ENCODE data around the gene SYDE2. TPM values are rescaled to one million over a fixed set of nuclear protein-coding genes. Genes with fewer than 3 reads are reported as not detected.
"Not testable (repeated sequence)": the region's sequence is repeated elsewhere in the genome, so short reads cannot be mapped to it uniquely, and the experiment has no call there.

The SYDE2 gene, protein sequence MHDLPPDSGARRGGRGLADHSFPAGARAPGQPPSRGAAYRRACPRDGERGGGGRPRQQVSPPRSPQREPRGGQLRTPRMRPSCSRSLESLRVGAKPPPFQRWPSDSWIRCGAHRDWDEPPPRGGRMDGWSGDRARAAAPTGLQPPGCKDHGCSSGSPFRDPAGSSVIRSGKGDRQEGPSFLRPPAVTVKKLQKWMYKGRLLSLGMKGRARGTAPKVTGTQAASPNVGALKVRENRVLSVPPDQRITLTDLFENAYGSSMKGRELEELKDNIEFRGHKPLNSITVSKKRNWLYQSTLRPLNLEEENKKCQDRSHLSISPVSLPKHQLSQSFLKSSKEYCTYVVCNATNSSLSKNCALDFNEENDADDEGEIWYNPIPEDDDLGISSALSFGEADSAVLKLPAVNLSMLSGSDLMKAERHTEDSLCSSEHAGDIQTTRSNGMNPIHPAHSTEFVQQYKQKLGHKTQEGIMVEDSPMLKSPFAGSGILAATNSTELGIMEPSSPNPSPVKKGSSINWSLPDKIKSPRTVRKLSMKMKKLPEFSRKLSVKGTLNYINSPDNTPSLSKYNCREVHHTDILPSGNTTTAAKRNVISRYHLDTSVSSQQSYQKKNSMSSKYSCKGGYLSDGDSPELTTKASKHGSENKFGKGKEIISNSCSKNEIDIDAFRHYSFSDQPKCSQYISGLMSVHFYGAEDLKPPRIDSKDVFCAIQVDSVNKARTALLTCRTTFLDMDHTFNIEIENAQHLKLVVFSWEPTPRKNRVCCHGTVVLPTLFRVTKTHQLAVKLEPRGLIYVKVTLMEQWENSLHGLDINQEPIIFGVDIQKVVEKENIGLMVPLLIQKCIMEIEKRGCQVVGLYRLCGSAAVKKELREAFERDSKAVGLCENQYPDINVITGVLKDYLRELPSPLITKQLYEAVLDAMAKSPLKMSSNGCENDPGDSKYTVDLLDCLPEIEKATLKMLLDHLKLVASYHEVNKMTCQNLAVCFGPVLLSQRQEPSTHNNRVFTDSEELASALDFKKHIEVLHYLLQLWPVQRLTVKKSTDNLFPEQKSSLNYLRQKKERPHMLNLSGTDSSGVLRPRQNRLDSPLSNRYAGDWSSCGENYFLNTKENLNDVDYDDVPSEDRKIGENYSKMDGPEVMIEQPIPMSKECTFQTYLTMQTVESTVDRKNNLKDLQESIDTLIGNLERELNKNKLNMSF
- 5.9 and 6.0 TPM in 2 replicates for total RNA-seq
- long read RNA-seq, partial matches to known transcripts = 0 of 4 reads
- long read RNA-seq, other reads (novel, unspliced or antisense) = 4 of 4 reads

DNA sequence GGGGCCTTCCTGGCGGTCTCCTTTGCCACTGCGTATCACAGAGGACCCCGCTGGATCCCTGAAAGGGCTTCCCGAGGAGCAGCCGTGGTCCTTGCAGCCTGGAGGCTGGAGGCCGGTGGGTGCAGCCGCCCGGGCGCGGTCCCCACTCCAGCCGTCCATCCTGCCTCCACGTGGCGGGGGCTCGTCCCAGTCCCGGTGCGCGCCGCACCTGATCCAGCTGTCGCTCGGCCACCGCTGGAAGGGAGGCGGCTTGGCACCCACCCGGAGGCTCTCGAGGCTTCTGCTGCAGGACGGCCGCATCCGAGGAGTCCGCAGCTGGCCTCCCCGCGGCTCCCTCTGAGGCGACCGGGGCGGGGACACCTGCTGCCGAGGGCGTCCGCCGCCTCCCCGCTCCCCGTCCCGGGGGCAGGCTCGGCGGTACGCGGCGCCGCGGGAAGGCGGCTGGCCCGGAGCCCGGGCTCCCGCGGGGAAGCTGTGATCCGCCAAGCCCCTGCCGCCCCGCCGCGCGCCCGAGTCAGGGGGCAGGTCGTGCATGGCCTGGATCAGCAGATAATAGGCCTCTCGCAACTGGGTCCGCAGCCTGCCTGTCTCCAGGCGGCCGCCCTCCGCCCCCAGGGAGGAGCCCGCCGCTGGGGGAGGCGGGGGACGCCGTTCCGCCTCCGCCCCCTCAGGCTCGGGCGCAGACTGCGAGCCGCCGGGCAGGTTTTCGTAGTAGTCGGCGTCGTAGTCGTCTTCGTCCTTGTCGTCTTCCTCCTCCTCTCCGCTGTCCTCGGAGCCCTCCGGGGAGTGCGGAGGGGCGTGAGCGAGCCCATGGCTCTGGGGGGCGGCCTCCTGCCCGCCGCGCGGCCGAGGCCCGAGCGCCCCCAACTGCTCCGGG, at the start of gene SYDE2:
SYDE2 (minus strand) TSS at position 554 of the 877 bp plus-strand sequence; CDS start at position 534, 20 bp downstream.
- peaks cover 35% of the 10 kb centered on the region for H3K4me1 Mint-ChIP-seq
- TF ChIP-seq, protein P1, sequence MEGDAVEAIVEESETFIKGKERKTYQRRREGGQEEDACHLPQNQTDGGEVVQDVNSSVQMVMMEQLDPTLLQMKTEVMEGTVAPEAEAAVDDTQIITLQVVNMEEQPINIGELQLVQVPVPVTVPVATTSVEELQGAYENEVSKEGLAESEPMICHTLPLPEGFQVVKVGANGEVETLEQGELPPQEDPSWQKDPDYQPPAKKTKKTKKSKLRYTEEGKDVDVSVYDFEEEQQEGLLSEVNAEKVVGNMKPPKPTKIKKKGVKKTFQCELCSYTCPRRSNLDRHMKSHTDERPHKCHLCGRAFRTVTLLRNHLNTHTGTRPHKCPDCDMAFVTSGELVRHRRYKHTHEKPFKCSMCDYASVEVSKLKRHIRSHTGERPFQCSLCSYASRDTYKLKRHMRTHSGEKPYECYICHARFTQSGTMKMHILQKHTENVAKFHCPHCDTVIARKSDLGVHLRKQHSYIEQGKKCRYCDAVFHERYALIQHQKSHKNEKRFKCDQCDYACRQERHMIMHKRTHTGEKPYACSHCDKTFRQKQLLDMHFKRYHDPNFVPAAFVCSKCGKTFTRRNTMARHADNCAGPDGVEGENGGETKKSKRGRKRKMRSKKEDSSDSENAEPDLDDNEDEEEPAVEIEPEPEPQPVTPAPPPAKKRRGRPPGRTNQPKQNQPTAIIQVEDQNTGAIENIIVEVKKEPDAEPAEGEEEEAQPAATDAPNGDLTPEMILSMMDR (conservative IDR thresholded peaks at IDR 0.05) = no peak
- H3K27ac Mint-ChIP-seq (ENCODE audit: unreplicated experiment) = peak within 1 kb of the TSS; percentile 67
- H3K9me3 Mint-ChIP-seq = no peaks in the 10 kb centered on the region
- H3K27me3 Mint-ChIP-seq (ENCODE audit: low read depth) = peaks cover 32% of the 10 kb centered on the region
- peak within 1 kb of the TSS; percentile 95 for H3K4me3 Mint-ChIP-seq
- no peaks in the 10 kb centered on the region for H3K36me3 Mint-ChIP-seq (ENCODE audit: low read depth)
- peak; percentile 62 for DNase-seq (ENCODE audit: low read depth, low spot score)

DNA sequence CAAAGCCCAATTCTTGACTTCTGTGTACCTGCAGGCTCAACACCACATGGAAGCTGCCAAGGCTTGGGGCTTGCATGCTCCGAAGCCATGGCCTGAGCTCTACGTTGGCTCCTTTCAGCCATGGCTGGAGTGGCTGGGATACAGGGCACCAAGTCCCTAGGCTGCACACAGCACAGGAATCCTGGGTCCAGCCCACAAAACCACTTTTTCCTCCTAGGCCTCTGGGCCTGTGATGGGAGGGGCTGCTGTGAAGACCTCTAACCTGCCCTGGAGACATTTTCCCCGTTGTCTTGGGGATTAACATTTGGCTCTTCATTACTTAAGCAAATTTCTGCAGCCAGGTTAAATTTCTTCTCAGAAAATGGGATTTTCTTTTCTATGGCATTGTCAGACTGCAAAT, 48.2 kb upstream of the SYDE2 start:
- H3K9me3 Mint-ChIP-seq; H3K4me1 Mint-ChIP-seq; H3K27ac Mint-ChIP-seq (ENCODE audit: unreplicated experiment); H3K27me3 Mint-ChIP-seq (ENCODE audit: low read depth); DNase-seq (ENCODE audit: low read depth, low spot score); H3K4me3 Mint-ChIP-seq: not testable (repeated sequence)
- peaks cover 24% of the 10 kb centered on the region for H3K36me3 Mint-ChIP-seq (ENCODE audit: low read depth)

DNA sequence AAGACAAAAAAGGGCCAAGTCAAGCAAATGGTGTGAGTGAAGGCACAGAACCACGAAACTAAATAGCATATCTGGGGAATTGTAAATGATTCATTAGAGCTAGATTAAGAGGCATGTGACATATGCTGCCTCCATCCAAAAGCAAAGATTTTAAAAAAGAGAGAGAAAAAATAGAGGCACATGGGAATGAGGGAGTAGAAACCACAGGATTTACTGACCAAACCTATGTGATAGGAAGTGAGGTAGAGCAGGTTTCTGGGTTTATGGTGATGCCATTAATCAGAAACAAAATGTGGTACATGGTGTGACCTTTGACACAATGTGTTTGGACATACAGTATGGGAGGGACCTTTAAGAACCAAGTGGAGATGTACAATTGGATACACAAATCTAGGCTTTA, 45.1 kb upstream of the SYDE2 start:
- no peak overlapping the region for H3K27ac Mint-ChIP-seq (ENCODE audit: unreplicated experiment)
- TF ChIP-seq, protein P1 (conservative IDR thresholded peaks at IDR 0.05) = no peak
- no peak overlapping the region for H3K4me3 Mint-ChIP-seq
- peaks cover 6% of the 10 kb centered on the region for H3K9me3 Mint-ChIP-seq
- peaks cover 19% of the 10 kb centered on the region for H3K36me3 Mint-ChIP-seq (ENCODE audit: low read depth)
- no peaks in the 10 kb centered on the region for H3K27me3 Mint-ChIP-seq (ENCODE audit: low read depth)
- no peak for DNase-seq (ENCODE audit: low read depth, low spot score)
- no peaks in the 10 kb centered on the region for H3K4me1 Mint-ChIP-seq

DNA sequence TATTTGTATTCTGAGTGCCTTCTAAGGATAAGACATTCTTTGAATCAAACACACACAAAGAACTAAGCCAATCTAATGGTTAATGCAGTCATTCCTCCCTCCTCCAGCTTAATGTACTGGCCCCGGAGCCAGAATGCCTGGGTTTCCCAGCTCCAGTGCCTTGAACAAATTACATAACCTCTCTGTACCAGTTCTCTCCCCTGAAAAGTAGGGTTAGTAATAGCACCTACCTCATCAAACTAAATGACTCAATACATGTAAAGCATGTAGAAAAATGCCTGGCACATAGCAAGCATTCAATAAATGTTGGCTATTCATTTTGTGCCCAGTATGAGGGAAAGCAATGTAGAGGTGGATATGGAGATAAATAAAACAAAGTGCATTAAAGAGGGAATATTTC, 44.6 kb upstream of the SYDE2 start:
- H3K27ac Mint-ChIP-seq (ENCODE audit: unreplicated experiment) = no peak overlapping the region
- TF ChIP-seq, protein P1 (conservative IDR thresholded peaks at IDR 0.05) = no peak
- no peak for DNase-seq (ENCODE audit: low read depth, low spot score)
- no peaks in the 10 kb centered on the region for H3K27me3 Mint-ChIP-seq (ENCODE audit: low read depth)
- H3K4me1 Mint-ChIP-seq = no peaks in the 10 kb centered on the region
- peaks cover 16% of the 10 kb centered on the region for H3K36me3 Mint-ChIP-seq (ENCODE audit: low read depth)
- H3K4me3 Mint-ChIP-seq = no peak overlapping the region
- peaks cover 6% of the 10 kb centered on the region for H3K9me3 Mint-ChIP-seq

DNA sequence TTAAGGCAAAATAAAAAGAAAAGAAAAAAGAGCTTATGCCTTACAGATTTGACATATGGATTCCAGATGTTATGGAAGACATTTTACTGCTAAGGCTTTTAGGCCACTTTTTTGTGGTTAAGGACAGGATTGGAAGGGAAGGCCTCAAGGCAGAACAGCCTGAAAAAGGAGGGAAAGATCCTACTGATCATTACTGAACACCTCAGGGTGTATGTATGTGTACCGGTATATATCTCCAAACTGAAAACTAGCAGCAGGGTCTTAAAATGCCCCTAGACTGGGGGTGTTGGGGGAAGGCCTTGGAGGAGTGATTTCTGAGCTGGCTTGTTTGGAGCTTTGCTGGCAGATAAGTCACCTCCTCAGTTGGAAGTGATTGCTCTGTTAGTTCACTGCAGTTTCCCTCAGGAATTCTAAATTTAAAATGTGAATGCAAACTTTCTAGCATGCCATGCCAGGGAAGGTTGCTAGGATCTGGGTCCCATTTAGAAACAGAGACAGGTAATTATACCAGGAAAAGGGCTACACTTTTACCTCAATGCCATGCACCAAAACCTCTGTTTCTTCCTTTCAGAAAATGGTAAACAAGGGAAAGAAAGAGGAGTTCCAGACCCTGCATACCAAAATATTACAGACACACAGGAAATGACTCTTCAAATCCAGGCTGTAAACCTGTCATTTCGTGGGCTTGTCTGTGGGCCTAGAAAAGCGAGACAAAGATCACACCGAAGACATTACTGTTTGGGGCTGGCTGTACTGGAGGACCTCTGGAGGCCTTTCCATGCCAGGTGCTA, 43.6 kb upstream of the SYDE2 start:
- no peaks in the 10 kb centered on the region for H3K4me1 Mint-ChIP-seq
- TF ChIP-seq, protein P1 (conservative IDR thresholded peaks at IDR 0.05) = no peak
- H3K27ac Mint-ChIP-seq (ENCODE audit: unreplicated experiment) = peak overlapping the region; percentile 64
- peaks cover 2% of the 10 kb centered on the region for H3K9me3 Mint-ChIP-seq
- H3K27me3 Mint-ChIP-seq (ENCODE audit: low read depth) = no peaks in the 10 kb centered on the region
- H3K36me3 Mint-ChIP-seq (ENCODE audit: low read depth) = peaks cover 6% of the 10 kb centered on the region
- H3K4me3 Mint-ChIP-seq = no peak overlapping the region
- no peak for DNase-seq (ENCODE audit: low read depth, low spot score)

Data from neural crest cell (in vitro differentiated cells).